GM20000 (cell line): ENCODE measurements around the gene ANKS1B.

Experiments
- DNase-seq: peaks from one replicate; pipeline ENCODE4 v3.0.0; 2012; ENCODE audit warnings: low spot score
- CTCF ChIP-seq: IDR thresholded peaks from 2 replicates; pipeline ENCODE4 v1.5.1; 2012; ENCODE audit warnings: mild to moderate bottlenecking, control low read depth; ENCODE audit errors: extremely low read depth, missing control alignments

Gene ANKS1B

GRCh38 chr12:99053616-99054362, 930.9 kb downstream of the ANKS1B start:
- TF ChIP-seq CTCF = no peak
- no peak for DNase-seq

GRCh38 chr12:99049774-99050173, 935.0 kb downstream of the ANKS1B start:
- TF ChIP-seq CTCF = no peak
- DNase-seq = no peak

- TF ChIP-seq CTCF = no peak
- no peak for DNase-seq
These were observed 939.6 kb downstream of the ANKS1B start for GRCh38 chr12:99045158-99045557.

DNA sequence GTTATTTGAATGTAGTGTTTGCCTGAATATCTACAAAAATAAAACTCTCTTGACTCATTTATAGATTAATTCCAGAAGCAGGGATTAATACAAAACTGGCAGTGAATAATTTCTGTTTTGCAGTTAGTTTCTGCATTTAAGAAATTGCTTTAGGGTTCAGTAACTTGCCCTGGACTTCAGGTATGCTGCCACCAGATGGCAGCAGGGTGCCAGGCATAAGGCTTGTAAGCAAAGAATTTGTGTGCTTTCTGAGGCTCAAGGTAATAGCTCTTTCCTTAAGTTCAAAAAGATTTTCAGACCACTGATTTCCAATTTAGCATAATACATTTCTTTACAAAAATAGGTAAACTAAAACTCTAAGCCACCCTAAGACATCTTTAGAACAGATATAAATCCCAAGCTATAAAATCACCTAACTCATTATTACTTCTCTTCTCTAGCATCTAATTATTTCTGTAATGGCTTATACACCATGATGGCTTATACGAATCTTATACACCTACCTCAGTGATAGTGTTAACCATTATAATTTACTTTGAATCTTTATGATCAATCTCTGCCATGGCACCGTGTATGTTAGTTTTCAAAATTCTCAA, 941.3 kb downstream of the ANKS1B start:
- peak; percentile 89 for TF ChIP-seq CTCF

GRCh38 chr12:99042226-99042625, 942.5 kb downstream of the ANKS1B start:
- DNase-seq = no peak
- TF ChIP-seq CTCF = no peak

More for the DNA sequence above, 941.3 kb downstream of the ANKS1B start:
- peak; percentile 56 for DNase-seq

GRCh38 chr12:99039367-99040120, 945.2 kb downstream of the ANKS1B start:
- no peak for DNase-seq
- no peak for TF ChIP-seq CTCF

- TF ChIP-seq CTCF = no peak
- no peak for DNase-seq
These were observed 948.2 kb downstream of the ANKS1B start for GRCh38 chr12:99036566-99036965.
